Testis (tissue), 2 donors: ENCODE data around the gene SERAC1.

Experiments
- CTCF ChIP-seq, 3 experiments: fragments of 450-650 bp in 2 of 3; fragments of 200-600 bp in 1 of 3; sonication (generic) in 1 of 3; IDR thresholded peaks; one replicate each; pipeline ENCODE4 v1.5.1; 2016 to 2019; ENCODE audit warnings: antibody characterized with exemption in 3 of 3, mild to moderate bottlenecking in 2 of 3, moderate library complexity in 1 of 3
- POLR2A ChIP-seq: fragments of 450-650 bp; IDR thresholded peaks from one replicate; pipeline ENCODE4 v1.6.1; 2017; ENCODE audit warnings: antibody characterized with exemption, mild to moderate bottlenecking, moderate library complexity

- no peak for TF ChIP-seq CTCF (IDR thresholded peaks at IDR 0.05)
- no peak for TF ChIP-seq POLR2A
Observed at GRCh38 chr6:158150701-158151100, 17.4 kb downstream of the SERAC1 start.
